PC-9 (cell line): ENCODE data around the gene SSH3. TPM values are rescaled to one million over a fixed set of nuclear protein-coding genes. Genes with fewer than 3 reads are reported as not detected.
A peak's percentile ranks its signal among the peaks of the same experiment; 100 is the strongest.

Experiments
- BruUV-seq: library from RNA; stranded (reverse); fragments of 400-500 nt; replicated peaks from 2 replicates; lab custom pipeline; 2021; lab: Mats Ljungman, UMichigan
- CTCF ChIA-PET: fragments of 300-600 bp; sonication (Branson Sonifier 250); formaldehyde crosslinking; loops from one replicate; lab custom pipeline; 2022; ENCODE audit warnings: antibody characterized with exemption; lab: Charles Lee
- POLR2A ChIA-PET: fragments of 300-600 bp; sonication (Branson Sonifier 250); formaldehyde crosslinking; loops from one replicate; lab custom pipeline; 2022; ENCODE audit warnings: antibody characterized with exemption; ENCODE audit not compliant: unreplicated experiment; lab: Charles Lee
- DNase-seq, 2 experiments: peaks; one replicate each; pipeline versions ENCODE4 v3.0.0 to v3.0.0-alpha.2; 2015 to 2022; ENCODE audit warnings: mixed read lengths in 1 of 2
- H2AFZ ChIP-seq: fragments of 200-600 bp; sonication (generic); 2 replicates; pipeline ENCODE4 v1.8.1; 2017; ENCODE audit warnings: antibody characterized with exemption
- H3F3A ChIP-seq: fragments of 200-600 bp; sonication (generic); 2 replicates; pipeline ENCODE4 v1.8.1; 2017; ENCODE audit warnings: antibody characterized with exemption, mild to moderate bottlenecking, low read depth; ENCODE audit not compliant: insufficient read depth
- H3K27ac ChIP-seq: fragments of 200-600 bp; sonication (generic); 2 replicates; pipeline ENCODE4 v1.6.1; 2016; ENCODE audit warnings: mixed run types
- H3K27me3 ChIP-seq: fragments of 200-600 bp; sonication (generic); 2 replicates; pipeline ENCODE4 v1.6.1; 2016; ENCODE audit warnings: low read depth, mixed run types; ENCODE audit not compliant: insufficient read depth
- H3K36me3 ChIP-seq: fragments of 200-600 bp; sonication (generic); 2 replicates; pipeline ENCODE4 v1.6.1; 2016; ENCODE audit warnings: low read depth, mixed run types
- H3K4me1 ChIP-seq: fragments of 200-600 bp; sonication (generic); replicated peaks from 2 replicates; pipeline ENCODE4 v1.6.1; 2016; ENCODE audit warnings: mixed run types; ENCODE audit not compliant: insufficient read depth
- H3K4me2 ChIP-seq: fragments of 200-600 bp; sonication (generic); 2 replicates; pipeline ENCODE4 v1.6.1; 2017; ENCODE audit warnings: mixed run types
- H3K4me3 ChIP-seq: fragments of 200-600 bp; sonication (generic); 2 replicates; pipeline ENCODE4 v1.6.1; 2016; ENCODE audit warnings: mixed run types
- H3K79me2 ChIP-seq: fragments of 200-600 bp; sonication (generic); 2 replicates; pipeline ENCODE4 v1.6.1; 2017; ENCODE audit warnings: low read depth, mixed run types
- H3K9me2 ChIP-seq: fragments of 200-600 bp; sonication (generic); 2 replicates; pipeline ENCODE4 v1.8.1; 2017; ENCODE audit warnings: mild to moderate bottlenecking; ENCODE audit not compliant: insufficient read depth
- H3K9me3 ChIP-seq: fragments of 200-600 bp; sonication (generic); 2 replicates; pipeline ENCODE4 v1.8.1; 2016; ENCODE audit warnings: low read depth; ENCODE audit not compliant: insufficient read depth
- H4K20me1 ChIP-seq: fragments of 200-600 bp; sonication (generic); 2 replicates; pipeline ENCODE4 v1.8.1; 2017; ENCODE audit not compliant: insufficient read depth
- EZH2 ChIP-seq: fragments of 200-600 bp; sonication (generic); IDR thresholded peaks from 2 replicates; pipeline ENCODE4 v1.8.0; 2017; ENCODE audit warnings: antibody characterized with exemption, low read depth
- intact Hi-C: fragments of 100-400 bp; cut with micrococcal nuclease; formaldehyde crosslinking; loops from one replicate; pipeline ENCODE4 v1.10.0; 2022; ENCODE audit not compliant: unreplicated experiment
- total RNA-seq: library from RNA; stranded (reverse); gene quantifications from 2 replicates; pipeline ENCODE4 v1.2.3, GENCODE V29; 2021
- TF ChIP-seq, protein P1 (sequence below): fragments of 200-600 bp; sonication (generic); conservative IDR thresholded peaks from 2 replicates; pipeline ENCODE4 v1.6.1; 2017; ENCODE audit warnings: mixed run types, antibody characterized with exemption, mild to moderate bottlenecking, moderate library complexity

Gene SSH3
- total RNA-seq, 1 experiment from 2014 or later, result 124 TPM

DNA sequence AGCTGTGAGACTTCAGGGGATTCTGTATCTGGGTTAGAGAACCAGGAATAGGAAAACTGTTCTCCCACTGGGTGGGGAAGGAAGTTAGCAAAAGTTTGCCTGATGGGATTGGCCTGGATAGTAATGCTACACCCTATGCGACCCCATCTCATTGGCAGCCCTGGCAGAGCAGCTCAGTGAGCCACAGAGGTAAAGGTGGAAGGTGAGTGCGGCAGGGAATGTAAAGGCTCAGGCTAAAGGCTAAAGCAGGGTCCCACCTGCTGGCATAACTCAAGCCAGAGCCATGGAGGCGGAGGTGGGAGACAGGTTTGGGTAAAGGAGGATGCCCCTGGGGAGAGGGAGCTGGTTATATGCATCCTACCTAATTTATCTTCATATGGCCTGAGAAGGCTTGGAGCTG lies 18.7 kb downstream of the SSH3 start:
- no peak overlapping the region for H3K4me2 ChIP-seq
- no peak overlapping the region for H3K4me3 ChIP-seq
- DNase-seq, result no peak
- H3K4me1 ChIP-seq, result peaks cover 11% of the 10 kb centered on the region
- ChIA-PET POLR2A (interaction anchor here (0.5 kb wide), 1 partner anchor 18 kb away, joined by 5 read pairs; no protein-coding TSS in a partner anchor), CTCF (no interaction called here)
- H3K9me2 ChIP-seq, result no peaks in the 10 kb centered on the region
- peaks cover 30% of the 10 kb centered on the region for H3K79me2 ChIP-seq
- H3K36me3 ChIP-seq, result no peaks in the 10 kb centered on the region
- H3K9me3 ChIP-seq, result no peaks in the 10 kb centered on the region
- intact Hi-C loops, result no loop called here
- H3K27me3 ChIP-seq, result no peaks in the 10 kb centered on the region
- H3F3A ChIP-seq, result peaks cover 25% of the 10 kb centered on the region; the same call in 1 of the 2 replicates
- TF ChIP-seq, protein P1, sequence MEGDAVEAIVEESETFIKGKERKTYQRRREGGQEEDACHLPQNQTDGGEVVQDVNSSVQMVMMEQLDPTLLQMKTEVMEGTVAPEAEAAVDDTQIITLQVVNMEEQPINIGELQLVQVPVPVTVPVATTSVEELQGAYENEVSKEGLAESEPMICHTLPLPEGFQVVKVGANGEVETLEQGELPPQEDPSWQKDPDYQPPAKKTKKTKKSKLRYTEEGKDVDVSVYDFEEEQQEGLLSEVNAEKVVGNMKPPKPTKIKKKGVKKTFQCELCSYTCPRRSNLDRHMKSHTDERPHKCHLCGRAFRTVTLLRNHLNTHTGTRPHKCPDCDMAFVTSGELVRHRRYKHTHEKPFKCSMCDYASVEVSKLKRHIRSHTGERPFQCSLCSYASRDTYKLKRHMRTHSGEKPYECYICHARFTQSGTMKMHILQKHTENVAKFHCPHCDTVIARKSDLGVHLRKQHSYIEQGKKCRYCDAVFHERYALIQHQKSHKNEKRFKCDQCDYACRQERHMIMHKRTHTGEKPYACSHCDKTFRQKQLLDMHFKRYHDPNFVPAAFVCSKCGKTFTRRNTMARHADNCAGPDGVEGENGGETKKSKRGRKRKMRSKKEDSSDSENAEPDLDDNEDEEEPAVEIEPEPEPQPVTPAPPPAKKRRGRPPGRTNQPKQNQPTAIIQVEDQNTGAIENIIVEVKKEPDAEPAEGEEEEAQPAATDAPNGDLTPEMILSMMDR, result no peak
- TF ChIP-seq EZH2, result no peak
- BruUV-seq, result no TSS peak
- H2AFZ ChIP-seq, result no peak overlapping the region
- H3K27ac ChIP-seq, result no peak overlapping the region
- H4K20me1 ChIP-seq, result no peaks in the 10 kb centered on the region

- TF ChIP-seq EZH2, result no peak
- TF ChIP-seq, protein P1, result no peak
- POLR2A ChIA-PET, result no interaction called here
- H3K4me3 ChIP-seq, result no peak overlapping the region
- no peak overlapping the region for H3K4me2 ChIP-seq
- H2AFZ ChIP-seq, result no peak overlapping the region
- H3K36me3 ChIP-seq, result no peaks in the 10 kb centered on the region
- no peaks in the 10 kb centered on the region for H3K9me3 ChIP-seq
- H3K4me1 ChIP-seq, result peaks cover 9% of the 10 kb centered on the region
- H3F3A ChIP-seq, result peaks cover 25% of the 10 kb centered on the region; the same call in 1 of the 2 replicates
- CTCF ChIA-PET, result interaction anchor here (0.5 kb wide), 1 partner anchor 58 kb away, joined by 5 read pairs; no protein-coding TSS in a partner anchor
- intact Hi-C loops, result no loop called here
- H3K27me3 ChIP-seq, result no peaks in the 10 kb centered on the region
- H3K9me2 ChIP-seq, result no peaks in the 10 kb centered on the region
- H3K79me2 ChIP-seq, result peaks cover 23% of the 10 kb centered on the region
- no TSS peak for BruUV-seq
- no peak overlapping the region for H3K27ac ChIP-seq
- no peaks in the 10 kb centered on the region for H4K20me1 ChIP-seq
- DNase-seq, result no peak
These were observed 20.2 kb downstream of the SSH3 start for GRCh38 chr11:67323526-67323925.

GRCh38 chr11:67332081-67332691 lies 28.9 kb downstream of the SSH3 start:
- Histone ChIP-seq H4K20me1 (no peaks in the 10 kb centered on the region), H3K9me3 (no peaks in the 10 kb centered on the region), H3K4me3 (no peak overlapping the region), H3K4me1 (no peaks in the 10 kb centered on the region), H3K9me2 (no peaks in the 10 kb centered on the region), H3K4me2 (no peak overlapping the region), H2AFZ (no peak overlapping the region), H3K27me3 (no peaks in the 10 kb centered on the region), H3K79me2 (no peaks in the 10 kb centered on the region), H3F3A (peaks cover 17% of the 10 kb centered on the region; the same call in 1 of the 2 replicates), H3K27ac (no peak overlapping the region), H3K36me3 (no peaks in the 10 kb centered on the region)
- TF ChIP-seq, protein P1, result no peak
- no peak for TF ChIP-seq EZH2
- no TSS peak for BruUV-seq
- DNase-seq, result peak in 1 of 2 experiments; percentile 45
- ChIA-PET CTCF (interaction anchor here (0.5 to 0.6 kb wide), 2 partner anchors 41 to 93 kb away, joined by 3 to 10 read pairs; partner anchors contain the start of gene CLCF1), POLR2A (interaction anchor here (0.7 kb wide), 1 partner anchor 245 kb away, joined by 9 read pairs; no protein-coding TSS in a partner anchor)
- intact Hi-C loops, result no loop called here
